ENCODE measurements around the gene SEC22C. TPM values are rescaled to one million over a fixed set of nuclear protein-coding genes. Genes with fewer than 3 reads are reported as not detected.

SEC22C gene
- total RNA-seq, 4 donors from 2014 or later = 20.5 to 35.6 (median 30.8) TPM

- DNase-seq (ENCODE audit: low spot score in 2 of 2) = no peak
- H3K4me3 ChIP-seq (ENCODE audit: low read depth, poor library complexity, severe bottlenecking) = no peak overlapping the region
- intact Hi-C loops (cut with DNase I; ENCODE audit: low total_unique reads) = no loop called here
- 80 to 84% methylated on average over 28 of the region's 35 CpGs for WGBS, 2 donors
- TF ChIP-seq POLR2A (IDR thresholded peaks at IDR 0.05) = no peak
- TF ChIP-seq CTCF (IDR thresholded peaks at IDR 0.05) = no peak
Observed at GRCh38 chr3:42535981-42536784, 45.6 kb downstream of the SEC22C start.

DNA sequence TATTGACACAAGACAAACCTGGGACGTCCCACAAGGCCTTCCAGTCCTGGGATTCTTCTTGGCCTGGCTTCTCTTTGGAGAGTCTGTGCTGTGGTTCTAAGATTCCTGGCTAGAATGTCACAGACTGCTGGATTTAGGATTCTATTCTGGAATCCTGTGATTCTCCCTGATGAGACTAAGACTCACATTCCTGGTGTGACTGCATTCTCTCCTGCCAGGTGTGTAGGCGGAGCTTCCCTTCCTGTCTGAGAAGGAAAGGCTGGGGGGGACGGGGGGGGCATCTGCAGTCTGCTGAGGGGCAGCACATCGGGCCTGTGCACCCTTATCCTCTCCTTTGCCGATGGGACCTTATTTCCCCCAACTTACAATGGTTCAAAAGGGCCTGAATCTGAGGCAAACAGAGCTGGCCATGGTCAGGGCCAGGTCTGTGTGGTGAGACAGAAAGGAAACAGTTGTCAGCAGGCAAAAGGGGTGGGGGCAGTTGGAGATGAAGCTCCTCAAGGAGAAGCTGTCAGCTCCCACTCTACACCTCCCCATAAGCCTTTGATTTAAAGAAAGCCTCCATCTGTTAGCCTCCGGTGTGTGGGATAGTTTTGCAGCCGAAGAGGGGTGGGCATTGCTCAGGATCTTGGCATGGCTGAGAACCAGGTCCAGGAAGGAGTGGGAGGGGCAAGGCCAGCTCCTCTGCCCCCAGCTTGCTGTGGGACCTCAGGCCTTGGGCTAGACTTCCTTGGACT is 48.4 kb downstream of the SEC22C start:
- WGBS, 2 donors = 63 to 69% methylated on average over 7 of the region's 7 CpGs
- intact Hi-C loops (cut with DNase I; ENCODE audit: low total_unique reads) = no loop called here
- no peak for DNase-seq (ENCODE audit: low spot score in 2 of 2)
- H3K4me3 ChIP-seq (ENCODE audit: low read depth, poor library complexity, severe bottlenecking) = no peak overlapping the region
- no peak for TF ChIP-seq POLR2A (IDR thresholded peaks at IDR 0.05)
- TF ChIP-seq CTCF (IDR thresholded peaks at IDR 0.05) = no peak

DNA sequence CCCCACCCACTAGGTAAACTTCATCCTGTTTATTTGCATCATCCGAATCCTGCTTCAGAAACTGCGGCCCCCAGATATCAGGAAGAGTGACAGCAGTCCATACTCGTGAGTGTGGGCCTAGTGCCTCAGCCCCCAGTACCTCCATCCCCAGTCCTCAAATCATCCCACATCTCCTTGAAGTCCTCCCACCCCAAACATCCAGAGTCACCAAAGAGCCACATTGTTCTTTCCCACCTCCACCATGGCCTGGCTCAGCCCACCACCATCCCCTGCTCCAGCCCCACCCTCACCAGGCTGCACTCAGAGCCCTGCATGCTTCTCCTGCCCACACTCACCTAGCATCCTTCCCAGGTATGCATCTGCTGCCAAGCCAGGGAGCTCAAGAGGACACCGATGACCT is 49.5 kb downstream of the SEC22C start:
- TF ChIP-seq CTCF (IDR thresholded peaks at IDR 0.05) = no peak
- no peak for TF ChIP-seq POLR2A (IDR thresholded peaks at IDR 0.05)
- DNase-seq (ENCODE audit: low spot score in 2 of 2) = no peak
- 90 to 94% methylated on average over 4 of the region's 4 CpGs for WGBS, 2 donors
- no peak overlapping the region for H3K4me3 ChIP-seq (ENCODE audit: low read depth, poor library complexity, severe bottlenecking)
- intact Hi-C loops (cut with DNase I; ENCODE audit: low total_unique reads) = no loop called here

- no peak overlapping the region for H3K4me3 ChIP-seq (ENCODE audit: low read depth, poor library complexity, severe bottlenecking)
- no peak for DNase-seq (ENCODE audit: low spot score in 2 of 2)
- TF ChIP-seq CTCF (IDR thresholded peaks at IDR 0.05) (no peak), POLR2A (IDR thresholded peaks at IDR 0.05) (no peak)
- 88 to 93% methylated on average over 6 of the region's 6 CpGs for WGBS, 2 donors
- intact Hi-C loops (cut with DNase I; ENCODE audit: low total_unique reads) = no loop called here
Observed at GRCh38 chr3:42531470-42531869, 50.3 kb downstream of the SEC22C start.

- no peak for TF ChIP-seq POLR2A (IDR thresholded peaks at IDR 0.05)
- TF ChIP-seq CTCF (IDR thresholded peaks at IDR 0.05) = no peak
- DNase-seq (ENCODE audit: low spot score in 2 of 2) = no peak
- intact Hi-C loops (cut with DNase I; ENCODE audit: low total_unique reads) = no loop called here
- no peak overlapping the region for H3K4me3 ChIP-seq (ENCODE audit: low read depth, poor library complexity, severe bottlenecking)
Observed at GRCh38 chr3:42530073-42530472, 51.7 kb downstream of the SEC22C start.
